Measurements from ENCODE around the gene CHST15.

CHST15 gene

DNA sequence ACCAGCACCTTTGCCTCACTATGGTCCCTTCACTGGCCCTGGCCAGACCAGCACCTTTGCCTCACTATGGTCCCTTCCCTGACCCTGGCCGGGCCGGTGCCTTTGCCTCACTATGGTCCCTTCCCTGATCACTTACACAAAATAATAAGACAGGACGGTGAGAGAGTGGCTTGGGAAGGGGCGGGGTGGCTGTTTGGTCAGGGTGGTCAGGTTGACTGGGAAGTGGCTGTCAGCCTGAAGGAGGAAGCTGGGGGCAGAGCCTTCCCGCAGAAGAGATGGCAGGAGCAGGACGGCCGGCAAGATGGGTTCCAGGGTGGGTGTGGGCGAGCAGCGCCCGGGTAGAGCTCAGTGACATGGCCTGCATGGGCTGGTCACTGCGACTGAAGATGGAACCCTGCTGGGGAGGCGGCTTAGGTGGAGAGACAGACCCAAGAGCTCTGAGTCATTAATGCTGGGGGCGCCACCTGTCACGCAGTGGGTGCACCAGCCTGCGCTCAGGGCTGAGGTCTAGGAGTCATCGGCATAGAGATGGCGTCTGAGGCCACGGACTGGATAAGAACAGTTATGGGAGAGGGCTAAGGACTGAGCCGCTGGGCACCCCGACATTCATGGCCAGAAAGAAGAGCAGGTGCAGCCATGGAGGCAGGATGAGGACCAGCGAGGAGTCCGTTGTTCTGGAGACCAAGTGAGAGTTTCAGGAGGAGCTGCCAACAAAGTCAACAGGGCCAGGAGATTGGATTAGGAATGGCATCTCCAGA, 91.8 kb downstream of the CHST15 start:
- DNase-seq (ENCODE audit: low read depth in 4 of 4, low spot score in 1 of 4): no peak

DNA sequence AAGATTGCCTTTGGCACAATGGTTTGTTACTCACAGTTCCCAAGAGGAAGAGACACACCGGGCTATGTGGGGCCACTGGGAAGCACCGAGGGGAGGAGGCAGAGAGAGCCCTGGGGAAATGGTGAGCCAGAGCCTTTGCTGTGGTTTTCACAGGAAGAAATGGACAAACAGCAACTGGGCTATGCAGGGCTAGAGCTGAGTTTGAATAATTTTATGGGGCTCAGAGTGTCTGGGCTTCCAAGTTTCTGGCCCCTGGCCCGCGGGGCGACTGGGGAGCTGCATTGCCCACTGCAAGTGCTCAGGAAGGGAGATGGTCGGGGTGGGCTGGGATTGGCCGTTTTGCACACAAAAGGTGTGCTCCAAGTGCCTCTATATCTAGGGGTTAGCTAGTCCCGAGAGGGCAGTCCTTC, 92.6 kb downstream of the CHST15 start:
- no peak for DNase-seq (ENCODE audit: low read depth in 4 of 4, low spot score in 1 of 4)

DNA sequence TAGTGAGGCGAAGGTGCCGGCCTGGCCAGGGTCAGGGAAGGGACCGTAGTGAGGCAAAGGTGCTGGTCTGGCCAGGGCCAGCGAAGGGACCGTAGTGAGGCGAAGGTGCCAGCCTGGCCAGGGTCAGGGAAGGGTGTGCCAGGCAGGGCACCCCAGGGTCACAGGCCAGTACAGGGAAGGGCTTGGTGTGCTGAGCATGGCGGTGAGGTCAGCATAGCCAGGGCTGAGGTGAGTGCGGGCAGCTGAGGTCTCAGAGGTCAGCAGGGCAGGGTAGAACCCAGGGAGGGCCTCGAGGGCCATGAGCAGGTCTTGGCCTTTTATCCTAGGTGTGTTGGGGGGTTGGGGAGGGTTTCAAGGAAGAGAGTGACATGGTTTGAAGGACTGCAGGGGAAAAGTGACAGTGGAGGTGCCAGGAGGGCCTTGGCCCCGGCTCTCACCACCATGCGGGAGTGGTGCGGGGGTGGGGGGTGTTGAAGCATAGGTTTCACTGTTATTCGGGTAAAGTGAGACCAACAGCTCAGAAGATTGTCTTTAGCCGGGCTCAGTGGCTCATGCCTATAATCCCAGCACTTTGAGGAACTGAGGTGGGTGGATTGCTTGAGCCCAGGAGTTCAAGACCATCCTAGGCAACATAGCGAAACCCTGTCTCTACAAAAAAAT, 93.3 kb downstream of the CHST15 start:
- DNase-seq (ENCODE audit: low read depth in 4 of 4, low spot score in 1 of 4): no peak

DNA sequence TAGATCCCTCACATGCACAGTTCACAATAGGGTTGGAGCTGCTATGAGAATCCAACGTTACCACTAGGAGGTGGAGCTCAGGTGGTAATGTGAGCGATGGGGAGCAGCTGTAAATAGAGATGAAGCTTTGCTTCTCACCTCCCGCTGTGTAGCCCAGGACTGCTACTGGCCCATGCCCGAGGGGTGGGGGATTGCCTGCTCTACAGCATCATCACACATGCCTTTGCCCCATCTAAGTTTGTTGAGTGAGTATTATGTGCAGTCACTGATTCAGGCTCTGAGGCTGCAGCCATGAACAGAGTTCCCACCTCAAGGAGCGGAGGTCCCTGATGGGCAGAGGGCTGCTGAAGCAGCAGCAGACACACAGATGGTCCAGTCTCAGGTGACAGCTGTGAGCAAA, 94.1 kb downstream of the CHST15 start:
- no peak for DNase-seq (ENCODE audit: low read depth in 4 of 4, low spot score in 1 of 4)

DNA sequence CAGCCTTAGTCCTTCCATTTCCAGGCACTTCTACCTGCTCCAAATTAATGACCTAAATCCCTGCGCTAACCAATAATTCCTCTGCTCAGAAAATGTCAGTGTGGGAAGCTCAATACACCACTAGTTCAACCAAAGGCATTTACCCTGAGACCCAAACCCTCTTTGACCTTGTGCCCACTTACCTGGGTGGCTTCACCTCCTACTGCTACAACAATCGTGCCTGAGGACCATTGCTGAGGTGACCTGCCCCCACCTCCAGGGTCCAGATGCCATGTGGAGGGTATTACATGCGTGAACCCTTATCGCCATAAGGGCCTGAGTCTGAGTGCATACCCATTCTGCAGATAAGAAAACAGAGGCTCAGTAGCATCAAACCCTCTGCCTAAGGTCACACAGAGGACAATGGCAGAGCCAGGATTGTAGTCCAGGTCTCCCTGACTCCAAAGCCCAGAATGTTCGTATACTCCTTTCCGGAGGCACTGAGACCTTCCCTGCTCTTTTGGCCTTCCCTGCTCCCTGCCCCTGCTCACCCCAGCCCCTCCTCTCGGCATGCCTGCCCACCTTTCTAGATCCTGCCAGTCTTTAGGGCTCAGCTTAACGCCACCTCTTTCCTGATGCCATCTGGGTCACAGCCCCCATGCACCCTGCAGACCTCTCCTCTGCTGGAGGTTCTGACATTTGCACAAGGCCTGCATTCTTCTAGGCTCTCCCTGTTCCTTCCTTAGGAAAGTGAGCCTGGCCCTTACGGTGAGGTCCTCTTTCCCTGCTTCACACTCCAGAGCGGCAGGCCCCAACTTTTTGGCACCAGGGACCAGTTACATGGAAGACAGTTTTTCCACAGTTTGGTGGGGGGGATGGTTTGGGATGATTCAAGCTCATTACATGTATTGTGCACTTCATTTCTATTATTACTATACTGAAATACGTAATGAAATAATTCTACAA, 94.9 kb downstream of the CHST15 start:
- DNase-seq (ENCODE audit: low read depth in 4 of 4, low spot score in 1 of 4): no peak

DNA sequence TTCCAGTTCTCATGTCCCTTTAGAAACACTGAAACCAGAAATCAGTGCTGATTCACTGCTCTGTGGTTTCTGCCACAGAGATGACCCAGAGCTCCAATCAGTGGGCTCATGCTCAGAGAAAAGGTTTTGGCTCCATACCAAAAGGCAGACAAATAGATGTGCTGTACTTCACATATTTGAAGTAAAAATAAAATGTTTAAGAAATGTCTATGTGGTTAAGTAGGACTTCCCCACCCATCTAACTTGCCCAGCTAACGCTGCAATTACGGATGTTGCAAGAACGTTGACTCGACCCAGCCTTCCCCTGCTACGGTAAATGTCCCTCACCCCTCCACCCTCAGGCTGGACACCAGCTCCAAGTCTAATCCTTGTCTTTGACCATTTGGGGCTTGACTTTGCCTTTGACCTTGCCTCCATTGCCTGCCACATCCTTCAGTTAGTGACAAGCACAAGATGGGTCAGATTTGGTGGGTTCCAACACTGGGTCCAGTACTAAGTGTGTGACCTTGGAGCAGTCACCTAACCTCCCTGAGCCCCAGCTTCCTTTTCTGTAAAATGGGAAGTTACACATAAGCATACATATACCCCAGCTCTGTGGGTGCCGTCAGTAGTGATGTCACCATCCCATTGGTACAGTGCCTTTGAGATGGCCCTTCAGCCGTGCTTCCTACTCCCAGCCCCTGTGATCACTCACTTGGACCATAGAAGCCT, 95.8 kb downstream of the CHST15 start:
- DNase-seq (ENCODE audit: low read depth in 4 of 4, low spot score in 1 of 4): no peak

DNA sequence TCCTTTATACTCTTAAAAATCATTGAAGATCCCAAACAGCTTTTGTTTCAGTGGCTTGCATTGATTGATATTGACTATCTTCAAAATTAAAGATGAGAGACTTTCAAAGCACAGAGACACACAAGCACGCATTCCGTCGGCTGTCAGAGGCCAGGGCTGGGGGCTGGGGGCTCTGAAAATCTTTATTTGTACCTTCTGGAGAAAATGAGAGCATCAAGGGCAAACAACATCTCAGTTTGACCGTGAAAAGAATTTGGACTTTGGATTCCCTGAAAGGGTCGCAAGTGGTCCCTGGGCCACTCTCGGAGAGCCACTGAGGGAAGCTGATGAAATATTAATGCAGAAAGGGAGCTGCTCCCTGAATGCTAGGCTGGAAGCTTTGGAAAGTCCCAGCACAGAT, 96.4 kb downstream of the CHST15 start:
- DNase-seq (ENCODE audit: low read depth in 4 of 4, low spot score in 1 of 4): no peak

DNA sequence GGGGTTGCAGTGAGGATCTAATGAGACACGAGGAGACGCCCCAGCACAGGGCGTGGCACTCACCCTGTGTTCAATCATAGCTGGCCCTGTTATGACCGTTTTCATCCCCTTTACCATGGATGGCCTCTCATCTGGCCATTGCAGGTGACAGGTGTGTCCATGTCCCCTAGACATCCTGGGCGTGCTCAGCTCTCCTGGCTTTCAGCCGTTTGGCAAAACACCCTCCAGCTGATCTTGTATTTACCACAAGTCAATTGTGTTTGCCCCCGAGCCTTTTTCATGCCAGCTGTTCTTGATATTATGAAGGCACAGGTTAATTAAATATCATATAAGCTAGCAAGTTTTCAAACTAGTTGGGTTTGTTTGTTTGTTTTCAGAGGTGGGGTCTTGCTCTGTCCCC, 97.1 kb downstream of the CHST15 start:
- DNase-seq (ENCODE audit: low read depth in 4 of 4, low spot score in 1 of 4): no peak

DNA sequence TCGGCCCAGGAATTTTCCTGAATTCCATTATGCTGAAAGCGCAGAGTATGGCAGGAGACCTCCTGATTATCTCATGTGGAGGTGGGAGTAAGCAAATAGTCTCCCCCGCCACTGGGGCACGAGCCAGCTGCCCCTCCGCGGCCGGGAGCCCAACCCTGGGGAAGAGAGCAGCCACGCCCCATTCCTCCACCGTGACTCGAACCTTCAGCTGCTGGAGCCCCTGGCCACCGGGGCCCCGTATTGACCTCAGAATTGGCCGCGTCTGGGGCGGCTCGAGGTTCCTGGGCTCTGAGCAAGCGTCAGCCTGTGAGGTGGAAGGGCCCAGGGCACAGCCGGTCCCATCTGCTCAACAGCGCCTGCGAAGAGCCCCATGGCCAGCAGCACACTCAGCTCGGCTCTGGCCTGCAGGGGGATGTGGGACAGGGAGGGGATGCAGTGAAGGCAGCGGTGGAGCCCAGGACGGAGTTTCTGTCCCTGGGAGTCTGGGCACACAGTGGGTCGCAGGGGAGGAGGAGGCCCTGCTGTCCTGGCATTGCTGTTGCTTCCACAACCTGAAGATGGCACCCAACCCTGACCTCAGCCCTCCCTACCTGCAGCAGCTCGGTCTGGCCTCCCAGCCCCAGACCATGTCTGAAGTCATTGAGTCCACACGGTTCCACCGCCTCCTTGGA, 97.8 kb downstream of the CHST15 start:
- peak in 1 of 4 experiments; percentile 8 for DNase-seq (ENCODE audit: low read depth in 4 of 4, low spot score in 1 of 4)

DNA sequence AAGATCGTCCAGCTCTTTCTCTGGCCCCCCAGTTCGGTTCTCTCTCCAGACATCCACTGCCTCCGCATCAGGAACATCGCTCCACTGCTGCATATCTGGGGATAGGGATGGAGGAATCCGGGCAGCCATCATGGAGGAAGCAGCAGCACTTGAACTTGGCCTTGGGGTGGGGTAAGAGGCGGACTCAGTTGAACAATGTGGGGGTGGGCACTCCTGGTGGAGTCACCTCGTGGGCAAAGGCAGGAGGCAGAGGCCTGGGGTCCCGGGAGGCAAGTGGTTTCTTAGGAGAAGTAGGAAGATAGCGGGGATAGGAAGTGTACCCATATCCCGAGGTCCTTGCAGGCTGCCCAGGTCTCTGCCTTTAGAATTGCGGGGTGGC, 98.3 kb downstream of the CHST15 start:
- DNase-seq (ENCODE audit: low read depth in 4 of 4, low spot score in 1 of 4): no peak

DNA sequence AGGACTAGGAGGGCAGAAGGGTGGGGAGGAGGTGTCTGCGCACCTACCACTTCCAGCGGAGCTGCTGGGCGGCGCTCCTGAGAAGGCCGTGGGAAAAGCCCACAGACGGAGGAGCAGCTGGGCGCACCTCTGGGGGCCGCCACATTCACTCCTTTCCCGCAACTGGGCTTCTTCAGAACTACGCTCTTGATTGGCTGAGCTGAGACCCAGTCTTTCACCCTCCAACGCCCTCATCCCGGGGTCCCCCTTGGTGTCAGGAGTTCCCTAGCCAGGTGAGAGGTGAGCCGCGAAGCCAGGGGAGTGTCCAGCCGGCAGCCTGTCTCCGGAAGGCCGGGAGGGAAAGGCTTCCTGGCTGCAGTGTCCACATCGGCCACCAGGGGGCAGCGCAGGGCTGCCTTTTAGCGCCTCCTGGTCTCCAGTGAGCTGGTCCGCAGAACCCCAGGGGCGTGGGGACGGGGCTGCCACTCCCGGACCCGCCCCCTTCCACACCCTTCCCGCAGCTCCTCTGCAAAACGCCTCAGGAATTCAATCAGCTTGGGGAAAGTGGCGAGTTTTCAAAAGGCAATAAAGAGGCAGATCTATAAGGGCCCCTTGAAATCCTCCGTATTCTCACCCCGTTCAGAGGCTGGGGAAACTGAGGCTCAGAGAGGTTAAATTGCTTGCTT, 98.8 kb downstream of the CHST15 start:
- DNase-seq (ENCODE audit: low read depth in 4 of 4, low spot score in 1 of 4): peak; percentile 47 to 78 (median 70)

DNA sequence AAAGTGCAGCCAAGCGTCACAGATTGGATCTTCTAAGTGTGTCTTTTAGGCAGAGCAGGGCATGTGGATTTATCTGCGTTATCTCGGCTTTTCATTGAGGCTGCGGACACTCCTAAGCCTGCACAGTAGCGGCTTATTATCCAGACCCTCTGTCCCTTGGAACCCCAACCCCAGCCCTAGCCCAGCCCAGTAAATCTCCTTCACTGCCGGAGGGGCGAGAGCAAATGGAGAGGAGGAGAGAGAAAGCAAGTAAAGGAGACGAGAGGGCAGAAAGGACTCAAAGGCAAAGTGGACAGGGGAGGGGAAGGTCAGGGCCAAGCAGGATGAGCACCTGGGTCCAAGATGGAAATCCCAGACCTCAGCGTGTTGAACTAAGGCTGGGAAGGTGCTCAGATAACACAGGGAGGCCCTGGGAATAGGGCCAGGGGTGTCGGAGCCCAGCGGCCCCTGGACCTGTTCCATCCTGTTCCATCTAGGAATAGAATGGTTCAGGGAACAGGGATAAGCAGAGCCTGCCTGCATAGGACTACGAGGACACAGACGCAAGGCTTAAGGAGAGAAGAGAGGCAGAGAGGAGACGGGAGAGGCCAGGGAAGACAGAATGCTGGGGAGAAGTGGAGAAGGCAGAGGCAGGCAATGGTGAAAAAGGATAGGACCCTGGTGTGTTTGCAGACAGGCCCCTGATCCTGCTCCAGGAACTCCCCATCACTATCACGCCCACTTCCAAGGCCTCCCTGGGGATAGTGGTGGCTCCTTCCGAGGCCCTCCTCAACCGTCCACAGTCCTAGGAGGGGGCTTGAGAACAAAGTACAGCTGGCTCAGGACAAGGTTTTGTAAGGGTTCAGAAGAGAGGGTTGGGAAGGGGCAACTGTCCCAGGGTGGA, 99.6 kb downstream of the CHST15 start:
- DNase-seq (ENCODE audit: low read depth in 4 of 4, low spot score in 1 of 4): no peak

DNA sequence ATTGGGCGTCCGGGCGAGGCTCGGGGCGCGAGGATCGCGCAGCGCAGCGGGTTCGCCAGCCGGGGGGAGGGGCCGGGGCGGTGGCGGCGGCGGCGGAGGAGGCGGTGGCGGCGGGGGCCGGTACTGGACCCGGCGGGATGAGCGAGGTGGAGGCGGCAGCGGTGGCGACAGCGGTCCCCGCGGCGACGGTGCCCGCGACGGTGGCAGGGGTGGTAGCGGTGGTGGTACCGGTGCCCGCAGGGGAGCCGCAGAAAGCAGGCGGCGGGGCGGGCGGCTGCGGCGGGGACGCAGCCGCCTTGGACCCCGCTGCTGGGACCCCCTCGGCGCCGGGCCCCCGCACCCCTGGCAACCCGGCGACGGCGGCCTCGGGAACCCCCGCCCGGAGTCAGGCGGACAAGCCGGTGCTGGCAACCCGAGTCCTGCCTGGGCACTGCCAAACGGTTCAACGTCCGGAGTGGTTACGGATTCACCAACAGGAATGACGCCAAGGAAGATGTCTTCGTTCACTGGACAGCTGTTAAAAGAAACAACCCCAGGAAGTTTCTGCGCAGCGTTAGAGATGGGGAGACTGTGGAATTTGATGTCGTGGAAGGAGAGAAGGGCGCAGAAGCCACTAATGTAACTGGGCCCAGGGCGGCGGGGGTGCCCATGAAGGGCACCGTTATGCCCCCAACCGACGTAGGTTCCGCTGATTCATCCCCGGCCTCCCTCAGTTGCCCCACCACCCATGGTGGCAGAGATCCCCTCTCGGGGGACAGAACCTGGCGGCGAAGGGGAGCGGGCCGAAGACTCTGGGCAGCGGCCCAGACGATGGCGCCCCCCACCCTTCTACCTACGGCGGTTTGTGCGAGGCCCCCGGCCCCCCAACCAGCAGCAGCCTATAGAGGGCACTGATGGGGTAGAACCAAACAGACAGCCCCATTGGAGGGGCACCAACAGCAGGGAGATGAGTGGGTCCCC, 101.5 kb downstream of the CHST15 start:
- no peak for DNase-seq (ENCODE audit: low read depth in 4 of 4, low spot score in 1 of 4)

DNA sequence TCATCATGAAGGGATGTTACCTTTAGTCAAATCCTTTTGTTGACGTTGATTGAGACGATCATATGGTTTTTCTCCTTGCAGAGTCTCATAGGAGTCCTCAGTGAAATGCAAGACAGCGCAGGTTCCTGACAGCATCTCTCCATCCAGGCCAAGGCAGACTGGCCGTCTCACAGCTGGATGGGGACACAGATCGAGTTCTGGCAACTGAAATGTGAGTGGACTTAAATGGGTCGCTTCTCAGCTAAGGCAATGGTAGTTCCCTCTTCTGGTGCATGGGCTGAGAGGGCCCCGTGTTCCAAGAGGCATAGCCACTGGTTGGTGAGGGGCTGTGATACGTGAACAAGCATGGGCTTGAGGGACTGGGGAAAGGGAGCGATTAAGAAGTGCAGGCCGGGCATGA, 102.5 kb downstream of the CHST15 start:
- DNase-seq (ENCODE audit: low read depth in 4 of 4, low spot score in 1 of 4): no peak

DNA sequence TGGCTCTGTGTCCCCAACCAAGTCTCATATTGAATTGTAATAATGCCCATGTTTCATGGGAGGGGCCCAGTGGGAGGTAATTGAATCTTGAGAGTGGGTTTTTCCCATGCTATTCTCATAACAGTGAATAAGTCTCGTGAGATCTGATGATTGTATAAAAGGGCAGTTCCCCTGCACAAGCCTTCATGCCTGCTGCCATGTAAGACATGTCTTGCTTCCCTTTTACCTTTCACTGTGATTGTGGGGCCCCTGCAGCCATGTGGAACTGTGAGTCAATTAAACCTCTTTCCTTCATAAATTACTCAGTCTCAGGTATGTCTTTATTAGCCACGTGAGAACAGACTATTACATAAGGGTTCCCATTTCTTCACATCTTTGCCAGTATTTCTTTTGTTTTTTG, 104.7 kb downstream of the CHST15 start:
- DNase-seq (ENCODE audit: low read depth in 4 of 4, low spot score in 1 of 4): no peak

DNA sequence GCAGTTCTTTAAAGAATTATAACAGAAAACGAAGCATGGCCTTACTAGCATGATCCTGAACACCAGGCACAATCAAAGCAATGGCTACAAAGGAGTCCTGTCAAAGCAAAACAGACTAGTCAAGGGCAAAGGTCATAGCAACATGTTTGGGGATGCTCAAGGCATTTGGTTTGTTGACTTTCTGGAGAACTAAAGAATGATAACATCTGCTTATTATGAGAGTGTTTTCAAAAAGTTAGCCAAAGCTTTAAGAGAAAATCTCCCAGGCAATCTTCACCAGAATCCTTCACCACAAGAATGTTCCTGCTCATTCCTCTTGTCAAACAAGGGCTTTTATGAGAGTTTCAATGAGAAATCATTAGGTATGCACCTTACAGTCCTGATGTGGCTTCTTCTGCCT, 106.7 kb downstream of the CHST15 start:
- no peak for DNase-seq (ENCODE audit: low read depth in 4 of 4, low spot score in 1 of 4)

DNA sequence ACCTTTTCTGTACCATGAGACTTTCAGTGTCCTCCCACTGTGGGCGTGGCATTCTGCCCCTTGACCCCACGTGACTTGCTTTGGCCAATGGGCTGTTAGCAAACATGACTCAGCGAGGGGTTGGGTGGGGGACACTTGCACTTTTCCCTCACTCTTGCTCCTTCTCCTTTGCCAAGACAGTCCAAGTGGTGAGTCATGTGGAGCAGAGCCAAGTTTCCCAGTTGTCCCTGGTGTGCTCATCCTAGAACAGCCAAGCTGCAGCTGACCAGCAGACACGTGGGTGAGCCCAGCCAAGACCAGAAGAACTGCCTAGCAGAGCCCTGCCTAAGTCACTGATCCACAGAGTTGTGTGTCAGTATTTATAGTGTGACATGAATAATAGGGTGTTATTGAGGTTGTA, 119.0 kb downstream of the CHST15 start:
- no peak for DNase-seq (ENCODE audit: low read depth in 4 of 4, low spot score in 1 of 4)

Measured in stimulated activated CD4-positive, alpha-beta T cell treated with anti-CD3 and anti-CD28 coated beads, Interleukin-1b, Interleukin-23, amount 100 ng/mL, for 24 hours (primary cell).